GM12891 (cell line): Measurements from ENCODE around the gene BCO1.

Experiments used
- POLR2A ChIP-seq: IDR thresholded peaks from 2 replicates; pipeline ENCODE4 v1.6.1; 2011; ENCODE audit warnings: low read depth, low read length, control low read depth
- POLR2AphosphoS5 ChIP-seq: IDR thresholded peaks from 2 replicates; pipeline ENCODE4 v1.6.1; 2011; ENCODE audit warnings: low read depth, low read length, control low read depth
- POU2F2 ChIP-seq: IDR thresholded peaks from 2 replicates; pipeline ENCODE4 v1.6.1; 2011; ENCODE audit warnings: low read depth, mild to moderate bottlenecking, control low read depth, low read length, moderate library complexity
- SPI1 ChIP-seq: IDR thresholded peaks from 2 replicates; pipeline ENCODE4 v1.6.1; 2011; ENCODE audit warnings: low read depth, low read length, control low read depth
- TAF1 ChIP-seq: IDR thresholded peaks from 2 replicates; pipeline ENCODE4 v1.6.1; 2011; ENCODE audit warnings: low read depth, low read length, control low read depth

DNA sequence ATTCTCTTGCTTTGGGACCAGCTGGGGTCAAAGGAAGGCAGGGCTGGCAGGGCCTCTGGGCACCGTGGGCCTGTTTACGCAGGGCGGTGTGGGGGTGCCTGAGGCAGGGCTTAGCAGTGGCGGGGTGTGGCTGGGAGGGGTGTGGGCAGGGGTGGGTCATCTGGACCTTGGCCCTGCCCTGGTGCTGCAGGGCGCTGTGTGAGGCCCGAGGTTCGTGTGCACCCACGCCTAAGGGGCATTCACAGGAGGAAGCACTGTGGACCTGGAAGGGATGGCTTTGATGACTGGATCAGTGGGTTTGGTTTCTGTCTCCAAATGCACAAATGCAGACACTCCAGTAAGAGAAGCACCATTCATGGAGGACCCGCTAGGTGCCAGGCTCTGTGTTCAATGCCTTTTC lies 37.3 kb downstream of the BCO1 start:
- TF ChIP-seq POLR2A (no peak), POLR2AphosphoS5 (no peak), TAF1 (no peak), POU2F2 (no peak), SPI1 (no peak)
